ENCODE measurements around the gene DLEU7.

DNA sequence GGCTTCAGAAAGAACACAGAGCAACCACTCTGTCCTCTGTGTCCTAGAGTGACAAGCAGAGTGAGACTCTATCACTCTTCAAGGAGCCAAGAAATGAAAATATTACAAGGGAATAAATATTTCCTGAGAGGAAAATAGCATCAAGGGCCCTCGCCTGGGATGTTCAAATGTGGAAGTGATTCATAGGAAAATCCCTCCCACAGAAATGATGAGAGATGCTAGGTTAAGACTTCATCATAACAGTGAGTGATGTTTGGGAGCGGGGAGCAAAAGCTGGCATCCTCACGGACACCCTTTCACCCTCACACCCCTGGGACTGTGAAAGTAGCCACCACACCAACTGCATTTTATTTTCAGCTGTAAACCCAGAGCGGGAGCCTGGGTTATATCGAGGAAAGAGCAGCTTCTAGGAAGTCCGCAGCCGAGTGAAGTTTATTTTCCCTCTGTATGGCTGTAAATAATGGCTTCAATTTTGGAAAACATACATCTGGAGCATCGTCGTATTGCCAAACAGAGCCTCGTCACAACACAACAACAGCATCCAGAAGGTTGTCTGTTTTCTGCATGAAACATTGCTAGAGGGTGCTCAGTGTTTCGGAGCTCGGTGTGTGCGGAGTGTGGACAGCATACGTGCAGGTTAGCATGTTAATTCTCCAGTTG is 54.8 kb downstream of the DLEU7 start:
- TF ChIP-seq E2F1 (CRISPR knock-in tag; IDR thresholded peaks at IDR 0.05) (no peak), CREB1 (CRISPR knock-in tag; IDR thresholded peaks at IDR 0.05) (no peak)
